Endothelial cell of umbilical vein (primary cell): ENCODE data around the gene RAB33B.

Experiments used
- CTCF ChIP-seq, 2 donors: IDR thresholded peaks; 1 replicate in 1 of 2; 2 replicates in 1 of 2; pipeline ENCODE4 v1.5.1; 2011; ENCODE audit warnings: low read length in 2 of 2, mild to moderate bottlenecking in 2 of 2, moderate library complexity in 2 of 2, control low read depth in 1 of 2, inconsistent platforms in 1 of 2, low read depth in 1 of 2; ENCODE audit not compliant: insufficient read depth in 1 of 2; ENCODE audit errors: extremely low read depth in 1 of 2
- EZH2 ChIP-seq: IDR thresholded peaks from 2 replicates; pipeline ENCODE4 v1.6.1; 2012; ENCODE audit warnings: borderline replicate concordance, low read depth, mild to moderate bottlenecking, moderate library complexity, low read length, inconsistent platforms; ENCODE audit not compliant: severe bottlenecking
- FOS ChIP-seq: IDR thresholded peaks from 2 replicates; pipeline ENCODE4 v1.6.1; 2011; ENCODE audit warnings: mild to moderate bottlenecking, low read length, moderate library complexity, borderline replicate concordance; ENCODE audit not compliant: insufficient read depth
- GATA2 ChIP-seq: IDR thresholded peaks from 2 replicates; pipeline ENCODE4 v1.7.0; 2011; ENCODE audit warnings: low read depth, mild to moderate bottlenecking, moderate library complexity, mixed read lengths, low read length; ENCODE audit not compliant: insufficient read length, insufficient read depth
- MAX ChIP-seq: IDR thresholded peaks from 2 replicates; pipeline ENCODE4 v1.6.1; 2011; ENCODE audit not compliant: insufficient read depth, insufficient read length
- POLR2A ChIP-seq: IDR thresholded peaks from 2 replicates; pipeline ENCODE4 v1.6.1; 2012; ENCODE audit warnings: low read depth, mild to moderate bottlenecking, control low read depth, low read length
- POLR2AphosphoS5 ChIP-seq: IDR thresholded peaks from 2 replicates; pipeline ENCODE4 v1.6.1; 2012; ENCODE audit warnings: low read depth, mild to moderate bottlenecking, control low read depth, low read length, moderate library complexity; ENCODE audit not compliant: insufficient read depth

- TF ChIP-seq CTCF (IDR thresholded peaks at IDR 0.05; ENCODE audit: extremely low read depth in 1 of 2, insufficient read depth in 1 of 2, low read depth in 1 of 2, low read length in 2 of 2) (no peak), EZH2 (no peak), POLR2A (no peak), POLR2AphosphoS5 (no peak), MAX (no peak), FOS (no peak), GATA2 (no peak)
Observed at GRCh38 chr4:139470997-139471665, 17.2 kb downstream of the RAB33B start.
